ENCODE data around the gene BEND6. TPM values are rescaled to one million over a fixed set of nuclear protein-coding genes. Genes with fewer than 3 reads are reported as not detected.

The BEND6 gene
- total RNA-seq, 1 experiment from 2014 or later = 0.58 TPM

DNA sequence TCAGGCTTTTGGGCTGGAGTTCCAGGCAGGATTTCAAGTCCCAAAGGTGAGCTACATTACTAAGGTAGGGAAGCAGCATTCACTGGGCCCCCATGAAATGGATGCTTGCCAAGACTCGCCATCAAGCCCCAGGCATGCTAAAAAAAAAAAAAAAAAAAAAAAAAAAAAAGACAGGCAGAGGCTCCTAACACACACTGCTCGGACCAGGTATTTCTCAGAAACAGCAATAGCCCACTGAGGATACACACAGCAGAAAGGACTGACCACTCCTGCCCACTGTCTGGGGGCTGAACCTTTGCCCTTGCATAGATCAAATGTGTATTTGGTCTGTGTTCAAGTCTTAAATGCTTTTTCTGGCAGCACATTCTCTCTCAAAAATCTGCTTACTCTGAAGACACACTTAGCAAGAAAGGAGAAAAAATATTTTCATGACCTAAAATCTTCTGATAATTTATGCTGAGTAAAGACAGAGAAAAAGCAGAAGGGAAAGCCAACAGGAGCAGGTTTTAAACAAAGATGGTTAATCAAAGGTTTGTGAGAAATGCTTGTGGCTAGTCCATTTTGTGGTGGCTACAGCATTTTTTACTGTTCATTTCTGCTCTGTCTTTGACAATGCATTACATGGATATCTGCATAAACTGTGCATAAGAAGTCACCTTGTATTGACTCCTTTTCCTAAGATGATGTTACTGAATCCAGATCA, 37.9 kb upstream of the BEND6 start:
- Histone ChIP-seq H3K4me2 (ENCODE audit: low read length) (no peak overlapping the region), H3K9me2 (replicated peaks; ENCODE audit: low read length) (no peaks in the 10 kb centered on the region), H3K27ac (ENCODE audit: low read length) (no peak overlapping the region), H3K4me3 (ENCODE audit: low read length) (no peak overlapping the region), H3K4me1 (ENCODE audit: insufficient read depth, low read length) (peaks cover 4% of the 10 kb centered on the region), H3K36me3 (ENCODE audit: low read depth, low read length) (no peaks in the 10 kb centered on the region), H3K79me2 (ENCODE audit: low read length) (no peaks in the 10 kb centered on the region), H3K27me3 (ENCODE audit: low read length) (no peaks in the 10 kb centered on the region), H2AFZ (ENCODE audit: low read length) (no peak overlapping the region), H3K9ac (ENCODE audit: low read length) (no peak overlapping the region), H4K20me1 (ENCODE audit: low read length) (no peaks in the 10 kb centered on the region), H3K9me3 (ENCODE audit: low read length) (no peaks in the 10 kb centered on the region), H3F3A (ENCODE audit: low read length, unreplicated experiment) (no peaks in the 10 kb centered on the region)
- POLR2A ChIA-PET (ENCODE audit: unreplicated experiment) = no interaction called here
- no peak for DNase-seq
- no TSS peak for BruUV-seq (replicated peaks)
- no peak for ATAC-seq
- CTCF ChIA-PET = no interaction called here
- TF ChIP-seq EZH2 (IDR thresholded peaks at IDR 0.05; ENCODE audit: low read length, unreplicated experiment) (no peak), EZH2phosphoT487 (IDR thresholded peaks at IDR 0.05; ENCODE audit: borderline replicate concordance, low read length) (no peak)
- intact Hi-C loops (cut with micrococcal nuclease) = no loop called here

DNA sequence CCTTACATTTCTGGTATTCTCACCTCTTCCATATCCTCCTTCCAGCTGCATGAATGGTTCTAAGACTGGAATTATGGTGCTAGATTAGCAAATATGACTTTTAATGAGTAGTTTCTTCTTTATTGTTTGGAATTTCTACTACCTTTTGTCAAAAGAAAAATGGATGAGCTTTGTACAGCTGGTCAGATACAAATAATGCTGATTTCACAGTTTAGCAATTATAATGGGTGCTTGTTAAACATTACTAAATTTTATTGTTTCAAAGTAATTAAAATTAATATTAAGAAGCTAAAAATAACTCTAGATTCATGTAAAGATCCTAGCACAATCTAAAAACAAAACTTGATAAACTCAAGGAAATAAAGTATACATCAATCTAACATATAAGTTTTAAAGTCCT, 32.3 kb upstream of the BEND6 start:
- no peaks in the 10 kb centered on the region for H3K9me3 ChIP-seq (ENCODE audit: low read length)
- H3K79me2 ChIP-seq (ENCODE audit: low read length) = no peaks in the 10 kb centered on the region
- H3K4me1 ChIP-seq (ENCODE audit: insufficient read depth, low read length) = peaks cover 10% of the 10 kb centered on the region
- no peaks in the 10 kb centered on the region for H3K9me2 ChIP-seq (replicated peaks; ENCODE audit: low read length)
- H3K4me2 ChIP-seq (ENCODE audit: low read length) = no peak overlapping the region
- no peaks in the 10 kb centered on the region for H3K27me3 ChIP-seq (ENCODE audit: low read length)
- TF ChIP-seq, protein P1, sequence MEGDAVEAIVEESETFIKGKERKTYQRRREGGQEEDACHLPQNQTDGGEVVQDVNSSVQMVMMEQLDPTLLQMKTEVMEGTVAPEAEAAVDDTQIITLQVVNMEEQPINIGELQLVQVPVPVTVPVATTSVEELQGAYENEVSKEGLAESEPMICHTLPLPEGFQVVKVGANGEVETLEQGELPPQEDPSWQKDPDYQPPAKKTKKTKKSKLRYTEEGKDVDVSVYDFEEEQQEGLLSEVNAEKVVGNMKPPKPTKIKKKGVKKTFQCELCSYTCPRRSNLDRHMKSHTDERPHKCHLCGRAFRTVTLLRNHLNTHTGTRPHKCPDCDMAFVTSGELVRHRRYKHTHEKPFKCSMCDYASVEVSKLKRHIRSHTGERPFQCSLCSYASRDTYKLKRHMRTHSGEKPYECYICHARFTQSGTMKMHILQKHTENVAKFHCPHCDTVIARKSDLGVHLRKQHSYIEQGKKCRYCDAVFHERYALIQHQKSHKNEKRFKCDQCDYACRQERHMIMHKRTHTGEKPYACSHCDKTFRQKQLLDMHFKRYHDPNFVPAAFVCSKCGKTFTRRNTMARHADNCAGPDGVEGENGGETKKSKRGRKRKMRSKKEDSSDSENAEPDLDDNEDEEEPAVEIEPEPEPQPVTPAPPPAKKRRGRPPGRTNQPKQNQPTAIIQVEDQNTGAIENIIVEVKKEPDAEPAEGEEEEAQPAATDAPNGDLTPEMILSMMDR (conservative IDR thresholded peaks at IDR 0.05; ENCODE audit: low read depth, low read length) = no peak
- ATAC-seq = no peak
- no peaks in the 10 kb centered on the region for H3F3A ChIP-seq (ENCODE audit: low read length, unreplicated experiment)
- intact Hi-C loops (cut with micrococcal nuclease) = no loop called here
- BruUV-seq (replicated peaks) = no TSS peak
- no peak overlapping the region for H3K4me3 ChIP-seq (ENCODE audit: low read length)
- CTCF ChIA-PET = no interaction called here
- no peak overlapping the region for H3K27ac ChIP-seq (ENCODE audit: low read length)
- no peak overlapping the region for H3K9ac ChIP-seq (ENCODE audit: low read length)
- no peaks in the 10 kb centered on the region for H3K36me3 ChIP-seq (ENCODE audit: low read depth, low read length)
- POLR2A ChIA-PET (ENCODE audit: unreplicated experiment) = no interaction called here
- H2AFZ ChIP-seq (ENCODE audit: low read length) = no peak overlapping the region
- DNase-seq = no peak
- no peaks in the 10 kb centered on the region for H4K20me1 ChIP-seq (ENCODE audit: low read length)

DNA sequence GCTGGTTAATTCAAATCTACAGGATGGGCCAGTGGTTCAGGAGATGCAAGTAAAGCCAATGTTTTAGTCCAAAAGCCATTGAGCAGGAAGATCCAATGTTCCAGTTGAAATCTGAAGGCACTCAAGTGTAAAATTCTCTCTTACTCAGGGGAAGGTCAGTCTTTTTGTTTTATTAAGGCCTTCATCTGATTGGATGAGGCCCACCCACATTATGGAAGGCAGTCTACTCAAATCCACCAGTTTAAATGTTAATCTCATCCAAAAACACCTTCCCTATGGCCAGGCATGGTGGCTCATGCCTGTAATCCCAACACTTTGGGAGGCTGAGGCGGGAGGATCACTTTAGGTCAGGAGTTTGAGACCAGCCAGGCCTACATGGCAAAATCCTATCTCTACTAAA, 31.3 kb upstream of the BEND6 start:
- Histone ChIP-seq H3K9me3 (ENCODE audit: low read length) (no peaks in the 10 kb centered on the region), H3K27ac (ENCODE audit: low read length) (no peak overlapping the region), H3K9me2 (replicated peaks; ENCODE audit: low read length) (no peaks in the 10 kb centered on the region), H3K9ac (ENCODE audit: low read length) (no peak overlapping the region), H2AFZ (ENCODE audit: low read length) (no peak overlapping the region), H3K36me3 (ENCODE audit: low read depth, low read length) (no peaks in the 10 kb centered on the region), H3K4me3 (ENCODE audit: low read length) (no peak overlapping the region), H3K4me1 (ENCODE audit: insufficient read depth, low read length) (peaks cover 17% of the 10 kb centered on the region), H3K4me2 (ENCODE audit: low read length) (no peak overlapping the region), H4K20me1 (ENCODE audit: low read length) (no peaks in the 10 kb centered on the region), H3K27me3 (ENCODE audit: low read length) (no peaks in the 10 kb centered on the region), H3K79me2 (ENCODE audit: low read length) (no peaks in the 10 kb centered on the region), H3F3A (ENCODE audit: low read length, unreplicated experiment) (no peaks in the 10 kb centered on the region)
- TF ChIP-seq EZH2 (IDR thresholded peaks at IDR 0.05; ENCODE audit: low read length, unreplicated experiment) = no peak
- TF ChIP-seq, protein P1 (conservative IDR thresholded peaks at IDR 0.05; ENCODE audit: low read depth, low read length) = no peak
- ChIA-PET POLR2A (ENCODE audit: unreplicated experiment) (no interaction called here), CTCF (no interaction called here)
- DNase-seq (no peak), ATAC-seq (no peak)
- BruUV-seq (replicated peaks) = no TSS peak
- intact Hi-C loops (cut with micrococcal nuclease) = no loop called here
